Prostate gland (tissue), 2 donors: ENCODE results near the gene CALML6.

Experiments used
- POLR2A ChIP-seq: fragments of 450-650 bp; IDR thresholded peaks from one replicate; pipeline ENCODE4 v1.6.1; 2016; ENCODE audit warnings: antibody characterized with exemption, mild to moderate bottlenecking
- TF ChIP-seq, protein P1 (sequence below), 4 experiments: fragments of 200-600 bp in 2 of 4; fragments of 450-650 bp in 2 of 4; sonication (generic) in 2 of 4; IDR thresholded peaks; 1 replicate in 3 of 4; 2 replicates in 1 of 4; pipeline ENCODE4 v1.5.1; 2016 to 2019; ENCODE audit warnings: antibody characterized with exemption in 4 of 4, mild to moderate bottlenecking in 2 of 4, moderate library complexity in 2 of 4

GRCh38 chr1:1921459-1921862 is 6.4 kb downstream of the CALML6 start:
- TF ChIP-seq, protein P1, sequence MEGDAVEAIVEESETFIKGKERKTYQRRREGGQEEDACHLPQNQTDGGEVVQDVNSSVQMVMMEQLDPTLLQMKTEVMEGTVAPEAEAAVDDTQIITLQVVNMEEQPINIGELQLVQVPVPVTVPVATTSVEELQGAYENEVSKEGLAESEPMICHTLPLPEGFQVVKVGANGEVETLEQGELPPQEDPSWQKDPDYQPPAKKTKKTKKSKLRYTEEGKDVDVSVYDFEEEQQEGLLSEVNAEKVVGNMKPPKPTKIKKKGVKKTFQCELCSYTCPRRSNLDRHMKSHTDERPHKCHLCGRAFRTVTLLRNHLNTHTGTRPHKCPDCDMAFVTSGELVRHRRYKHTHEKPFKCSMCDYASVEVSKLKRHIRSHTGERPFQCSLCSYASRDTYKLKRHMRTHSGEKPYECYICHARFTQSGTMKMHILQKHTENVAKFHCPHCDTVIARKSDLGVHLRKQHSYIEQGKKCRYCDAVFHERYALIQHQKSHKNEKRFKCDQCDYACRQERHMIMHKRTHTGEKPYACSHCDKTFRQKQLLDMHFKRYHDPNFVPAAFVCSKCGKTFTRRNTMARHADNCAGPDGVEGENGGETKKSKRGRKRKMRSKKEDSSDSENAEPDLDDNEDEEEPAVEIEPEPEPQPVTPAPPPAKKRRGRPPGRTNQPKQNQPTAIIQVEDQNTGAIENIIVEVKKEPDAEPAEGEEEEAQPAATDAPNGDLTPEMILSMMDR (IDR thresholded peaks at IDR 0.05): no peak
- TF ChIP-seq POLR2A: no peak
